Measurements from ENCODE around the gene RAD51B.

The RAD51B gene

DNA sequence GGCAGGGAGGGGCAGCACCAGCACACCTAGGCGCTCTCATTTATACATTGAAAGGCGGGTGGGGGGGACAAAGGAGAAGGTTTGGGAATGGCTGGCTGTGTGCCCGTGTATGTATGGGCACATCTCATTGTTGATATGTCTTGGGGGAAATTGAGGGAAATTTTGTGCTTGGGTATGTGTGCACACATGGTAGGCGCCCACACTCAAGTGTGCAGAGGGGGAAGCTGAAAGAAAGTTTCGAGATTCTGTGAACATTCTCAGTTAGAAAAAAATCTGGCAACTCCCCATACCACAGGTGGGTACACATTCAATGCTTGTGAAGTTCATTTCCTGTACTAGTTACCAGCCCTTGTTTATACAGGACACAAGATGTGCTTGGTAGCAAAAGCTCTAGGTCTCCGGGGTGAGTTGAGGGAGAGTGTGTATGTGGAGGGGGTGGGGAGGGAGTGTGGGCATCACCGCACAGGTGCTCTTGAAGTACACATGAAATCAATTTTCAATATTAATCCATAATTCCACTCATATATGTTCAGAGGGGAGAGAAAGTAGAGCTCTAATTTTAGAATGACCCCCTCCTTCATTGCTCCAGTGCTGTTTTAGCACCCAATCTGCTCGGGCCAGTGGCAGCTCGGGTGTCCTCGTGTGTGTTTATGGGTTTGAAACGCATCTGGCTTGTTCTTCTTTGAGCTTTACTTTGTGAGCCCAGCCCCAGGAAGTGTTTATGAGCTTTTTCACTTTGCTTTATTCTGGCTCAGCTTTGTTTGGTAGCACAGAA is 687.3 kb downstream of the RAD51B start:
- no peak for DNase-seq

DNA sequence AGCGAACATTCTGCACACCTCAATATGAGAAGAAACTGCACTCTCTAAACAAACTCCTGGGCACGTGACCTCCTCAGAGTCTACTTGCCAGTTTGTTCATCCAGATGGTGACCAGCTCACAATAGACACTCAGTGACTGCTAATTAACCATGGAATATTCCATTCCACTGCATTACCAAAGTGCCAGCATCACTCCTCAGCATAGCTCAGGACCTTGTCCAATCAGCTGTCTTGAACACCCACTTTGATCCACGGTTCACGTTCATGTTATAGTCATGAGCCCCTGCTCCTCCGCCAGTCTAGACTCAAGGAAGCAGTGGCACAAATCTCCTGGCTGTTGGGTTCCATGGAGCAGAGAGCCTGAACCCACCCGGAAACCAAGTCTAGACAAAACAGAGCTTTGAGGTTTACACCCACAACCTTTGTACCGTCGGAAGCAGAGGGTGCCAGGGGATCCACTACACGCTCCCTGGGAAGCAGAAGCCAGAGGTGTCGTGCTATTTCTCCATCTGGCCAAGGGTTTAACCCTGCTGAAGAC is 688.0 kb downstream of the RAD51B start:
- DNase-seq, result no peak

DNA sequence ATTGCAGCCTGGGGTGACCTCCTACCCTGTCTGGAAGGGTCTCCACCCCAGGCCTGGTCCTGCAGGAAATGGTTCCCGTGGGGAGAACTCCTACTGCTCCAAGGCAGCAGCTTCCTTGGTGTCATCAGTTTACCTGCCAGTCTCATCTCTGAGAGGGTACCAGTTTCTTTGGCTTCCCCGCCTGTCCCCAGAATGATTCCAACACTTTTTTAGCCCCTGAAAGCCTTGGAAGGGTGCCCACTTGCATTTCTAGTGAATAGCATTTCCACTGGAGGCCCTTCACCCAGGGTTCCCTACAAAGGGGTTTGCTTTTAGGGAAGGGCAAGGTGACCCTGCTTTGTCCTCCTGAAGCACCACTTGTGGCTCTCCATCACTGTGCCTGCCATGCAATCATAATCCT is 689.0 kb downstream of the RAD51B start:
- DNase-seq, result no peak

DNA sequence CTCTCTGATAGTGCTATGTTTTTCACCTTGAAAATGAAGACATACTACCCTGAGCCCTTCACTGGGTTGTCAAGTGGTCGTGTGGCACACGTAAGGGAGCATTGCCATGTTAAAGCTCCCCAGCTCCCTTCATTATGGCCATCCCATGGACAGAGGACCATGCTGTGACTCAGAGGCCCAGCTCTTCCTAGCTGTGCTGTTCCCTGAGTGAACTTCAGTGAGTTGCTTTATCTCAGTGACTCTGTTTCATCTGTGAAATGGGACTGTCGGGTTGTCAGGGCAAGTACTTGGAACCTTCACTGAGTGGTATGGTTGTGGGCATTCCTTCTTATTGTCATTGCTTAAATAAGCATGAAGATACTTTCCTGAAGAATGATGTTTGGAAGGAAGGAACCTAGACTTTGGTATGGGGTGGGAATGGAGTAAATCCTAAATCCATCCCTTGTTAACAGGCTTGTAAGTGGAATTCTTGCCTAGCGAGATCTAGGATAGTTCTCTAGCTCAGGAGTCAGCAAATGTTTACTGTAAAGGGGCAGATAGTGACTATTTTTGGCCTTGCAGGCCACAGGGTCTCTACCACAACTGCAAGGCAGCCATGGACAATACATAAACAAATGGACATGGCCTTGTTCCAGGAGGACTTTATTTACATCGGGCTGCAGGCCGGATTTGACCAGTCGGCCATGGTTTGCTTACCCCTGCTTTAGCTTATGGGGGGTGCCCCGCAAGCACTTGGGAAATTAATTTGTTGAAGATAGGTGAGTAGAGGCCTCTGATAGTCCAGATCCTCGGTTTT is 689.8 kb downstream of the RAD51B start:
- DNase-seq, result no peak

DNA sequence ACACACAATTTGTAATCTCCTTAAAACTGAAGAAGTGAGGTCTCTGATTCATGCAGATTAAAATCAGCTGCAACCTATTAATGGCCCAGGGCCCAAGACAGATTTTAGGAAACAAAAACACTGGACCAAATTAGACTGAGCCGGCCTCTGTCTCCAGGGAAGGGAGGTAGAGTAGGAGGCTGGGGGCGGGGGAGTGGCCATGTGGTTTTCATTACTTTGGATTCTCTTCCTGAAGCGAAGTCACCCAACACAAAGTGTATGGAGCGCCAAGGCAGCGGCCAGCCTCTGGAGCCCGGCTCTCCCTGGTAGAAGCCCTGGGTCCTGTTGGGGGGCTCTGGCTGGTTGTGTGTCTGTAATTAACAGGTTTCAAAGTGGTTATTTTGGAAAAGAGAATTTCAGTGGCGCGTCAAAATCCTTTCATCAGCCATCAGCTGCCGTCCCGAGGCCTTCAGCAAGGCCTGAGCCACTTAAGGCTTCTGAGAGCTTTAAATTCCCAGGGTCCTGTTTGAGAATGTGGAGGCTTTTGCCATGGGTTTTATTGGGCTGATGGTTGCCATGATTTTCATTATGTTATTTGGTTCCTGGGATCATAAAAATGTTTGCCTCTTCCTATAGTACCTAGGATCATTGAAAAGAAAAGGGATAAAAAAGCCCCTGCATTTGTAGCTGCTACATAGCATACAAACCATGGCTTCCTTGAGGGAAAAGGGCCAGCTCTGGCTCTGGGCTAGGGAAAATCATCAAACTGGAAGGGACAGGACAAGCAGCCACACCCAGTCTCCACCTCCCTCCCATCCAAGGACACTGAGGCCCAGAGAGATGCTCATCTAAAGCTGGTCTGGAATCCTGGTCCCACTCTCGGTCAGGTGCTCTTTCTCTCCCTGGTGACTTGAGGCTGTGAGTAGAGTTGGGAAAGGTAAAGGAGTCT is 690.9 kb downstream of the RAD51B start:
- DNase-seq, result no peak

DNA sequence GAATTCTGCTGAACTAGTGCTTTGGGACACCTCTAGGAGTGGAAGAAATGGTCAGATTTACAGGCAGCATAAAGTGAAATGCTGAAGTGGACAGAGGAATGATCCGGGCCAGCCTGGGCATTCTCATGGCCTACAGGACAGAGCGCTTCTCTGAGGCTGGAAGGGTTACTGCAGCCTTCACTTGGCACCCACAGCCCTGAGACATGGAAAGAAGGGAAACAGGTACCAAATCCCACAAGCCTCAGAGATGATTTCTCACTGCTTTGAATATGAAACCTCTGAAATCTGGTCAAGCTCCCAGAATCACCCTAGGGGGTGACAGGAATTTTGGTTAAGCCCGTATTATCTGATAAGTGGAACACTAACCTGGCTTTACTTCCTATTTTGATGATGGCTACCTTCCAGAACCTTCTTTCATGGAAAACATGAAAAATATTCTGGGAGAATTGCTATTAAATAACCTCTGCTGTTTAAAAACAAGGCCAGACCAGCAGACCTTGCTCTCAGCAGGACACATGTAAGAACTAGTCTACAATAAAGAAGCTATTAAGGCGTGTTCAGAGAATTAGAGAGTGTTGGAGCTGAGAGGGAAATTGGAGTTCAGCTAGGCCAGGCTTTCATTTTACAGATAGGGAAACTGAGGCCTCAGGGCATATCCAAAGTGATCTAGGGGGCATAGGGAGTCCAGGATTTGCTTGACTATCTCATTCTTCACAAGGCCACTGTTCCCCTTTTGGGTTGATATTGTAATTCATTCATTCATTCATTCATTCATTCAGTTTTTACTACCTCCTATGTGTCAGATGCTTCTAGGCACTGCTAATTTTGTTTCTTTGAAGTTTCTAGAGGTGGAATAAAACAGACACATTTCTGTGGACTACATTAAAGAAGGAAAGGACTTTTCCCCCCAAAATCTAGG is 691.8 kb downstream of the RAD51B start:
- no peak for DNase-seq

DNA sequence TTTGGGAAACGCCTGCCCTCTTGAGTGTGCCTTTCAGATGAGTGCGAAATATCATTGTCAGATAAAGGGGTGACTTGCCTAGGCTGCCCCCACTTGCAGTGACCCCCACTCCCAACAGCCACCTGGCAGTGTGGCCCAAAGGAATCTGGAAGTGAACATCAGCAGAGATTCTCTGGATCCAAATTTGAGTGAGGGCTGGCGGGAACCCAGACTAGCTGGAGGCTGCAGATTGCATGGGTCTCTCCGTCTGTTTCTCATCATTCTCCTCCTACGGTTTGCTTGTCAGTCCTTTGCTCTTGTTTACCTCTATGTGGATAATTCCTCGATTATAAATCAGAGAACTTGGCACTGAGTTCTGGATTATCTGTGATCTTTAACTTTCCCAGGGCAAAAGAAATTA is 692.5 kb downstream of the RAD51B start:
- DNase-seq, result no peak

DNA sequence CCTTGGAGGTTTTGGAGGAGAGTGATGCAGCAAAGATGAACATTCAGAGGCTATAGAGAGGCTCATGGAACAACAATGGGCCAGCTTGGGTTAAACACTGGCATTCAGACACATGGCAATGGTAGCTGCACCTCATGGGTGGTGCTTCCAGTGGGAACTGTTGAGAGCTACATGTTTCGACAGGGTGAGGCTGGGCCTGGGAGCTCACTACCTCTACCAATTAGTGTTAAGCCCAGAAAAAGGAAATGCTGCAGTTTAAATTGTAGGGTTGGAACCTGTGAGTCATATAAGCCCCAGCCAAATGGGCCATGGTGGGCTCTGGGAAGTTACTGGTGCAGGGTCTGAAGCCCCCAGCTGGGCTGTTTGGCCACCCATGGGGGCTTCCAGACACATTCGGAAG is 693.6 kb downstream of the RAD51B start:
- DNase-seq, result no peak

DNA sequence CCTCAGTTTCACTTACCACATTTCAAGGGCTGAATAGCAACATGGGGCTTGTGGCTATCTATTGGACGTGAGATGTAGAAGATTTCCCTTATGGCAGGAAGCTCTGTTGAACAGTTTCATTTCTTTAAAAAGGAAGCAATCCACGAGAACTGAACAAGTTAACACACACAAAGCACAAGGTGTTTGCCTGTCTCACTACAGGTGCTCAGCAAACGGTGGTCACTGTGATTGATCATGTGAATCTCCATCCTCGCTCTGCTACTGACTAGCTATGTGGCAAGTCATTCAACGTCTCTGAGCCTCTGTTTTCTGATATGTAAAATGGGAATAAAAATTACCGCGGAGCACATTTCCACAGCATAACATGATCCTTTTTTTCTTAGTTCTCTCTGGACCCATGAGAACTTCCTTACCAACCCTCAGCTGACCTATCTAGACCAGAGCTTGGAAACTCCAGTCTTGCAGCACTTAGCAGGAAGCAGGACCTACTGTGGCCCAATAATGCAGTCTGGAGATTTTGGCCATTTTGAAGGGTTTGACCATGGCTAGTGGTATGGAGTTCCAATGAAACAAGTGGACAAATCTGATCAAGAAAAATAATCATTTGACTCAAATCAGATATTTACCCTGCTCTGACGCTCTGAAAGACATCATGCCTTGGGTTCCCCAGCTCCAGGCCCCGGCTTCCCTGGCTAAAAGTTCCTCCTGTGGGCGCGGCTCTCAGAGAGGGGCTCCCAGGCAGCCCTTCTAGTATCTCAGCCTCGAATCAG is 694.4 kb downstream of the RAD51B start:
- DNase-seq, result no peak

DNA sequence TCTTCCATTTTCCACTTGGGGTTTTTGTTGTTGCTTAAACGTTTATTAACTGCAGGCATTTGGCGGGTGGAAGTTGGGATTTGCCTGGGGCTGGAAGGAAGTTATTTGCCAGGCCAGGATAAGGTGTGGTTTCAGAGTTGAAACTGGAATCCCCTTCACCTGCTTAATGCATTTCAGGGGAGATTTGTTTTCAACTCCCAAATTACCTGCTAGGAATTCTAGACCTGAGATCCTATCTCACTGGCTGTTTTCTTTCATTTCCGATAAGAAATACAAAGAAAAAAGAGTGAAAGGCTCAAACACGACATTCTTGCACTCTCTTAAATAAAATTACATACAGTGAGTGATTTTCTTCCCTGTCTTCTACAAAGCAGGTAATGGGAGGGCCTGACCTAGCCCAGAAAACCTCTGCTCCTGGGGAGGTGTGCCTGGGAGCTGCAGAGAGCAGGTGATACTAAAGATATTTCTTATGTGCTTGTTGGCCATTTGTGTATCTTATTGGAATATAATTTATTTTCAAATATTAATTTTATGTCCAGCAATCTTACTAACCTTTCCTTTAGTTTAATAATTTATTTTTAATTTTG is 695.1 kb downstream of the RAD51B start:
- no peak for DNase-seq

DNA sequence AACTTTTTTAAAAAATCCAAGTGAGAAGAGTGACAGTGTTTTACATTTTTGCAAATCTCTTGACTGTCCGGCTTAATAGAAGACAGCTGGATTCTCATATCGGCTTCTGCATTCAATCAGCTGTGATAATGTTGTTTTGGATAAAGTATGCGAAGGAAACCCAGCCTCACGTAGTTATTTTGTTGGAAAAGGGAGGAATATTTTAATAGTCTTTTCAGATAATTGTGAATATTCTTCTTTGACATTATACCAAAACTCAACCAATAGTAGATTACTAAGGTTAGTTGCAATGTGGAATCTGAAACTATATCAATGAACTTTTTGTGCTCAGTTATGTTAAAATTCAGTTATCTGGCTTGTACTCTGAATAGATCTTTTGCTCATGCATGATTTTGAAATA is 696.8 kb downstream of the RAD51B start:
- no peak for DNase-seq

DNA sequence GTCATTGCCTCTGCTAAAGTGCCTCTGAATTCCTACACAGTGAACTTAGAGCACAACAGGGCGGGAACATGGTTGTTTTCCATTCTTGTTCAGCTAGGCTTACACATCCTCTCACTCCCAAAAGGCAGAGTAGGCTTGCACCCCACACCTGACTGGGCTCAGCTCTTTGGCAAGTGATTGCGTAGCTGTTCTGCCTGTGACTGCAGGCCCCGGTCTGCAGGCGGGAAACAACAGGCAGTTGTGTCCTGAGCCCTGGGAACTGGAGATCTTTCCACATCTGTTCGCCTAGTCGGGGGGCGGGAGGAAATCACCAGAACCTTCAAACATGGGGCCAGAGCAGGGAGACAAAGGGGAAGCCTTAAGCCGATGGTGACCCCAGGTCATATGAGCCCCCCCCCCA is 698.6 kb downstream of the RAD51B start:
- no peak for DNase-seq

DNA sequence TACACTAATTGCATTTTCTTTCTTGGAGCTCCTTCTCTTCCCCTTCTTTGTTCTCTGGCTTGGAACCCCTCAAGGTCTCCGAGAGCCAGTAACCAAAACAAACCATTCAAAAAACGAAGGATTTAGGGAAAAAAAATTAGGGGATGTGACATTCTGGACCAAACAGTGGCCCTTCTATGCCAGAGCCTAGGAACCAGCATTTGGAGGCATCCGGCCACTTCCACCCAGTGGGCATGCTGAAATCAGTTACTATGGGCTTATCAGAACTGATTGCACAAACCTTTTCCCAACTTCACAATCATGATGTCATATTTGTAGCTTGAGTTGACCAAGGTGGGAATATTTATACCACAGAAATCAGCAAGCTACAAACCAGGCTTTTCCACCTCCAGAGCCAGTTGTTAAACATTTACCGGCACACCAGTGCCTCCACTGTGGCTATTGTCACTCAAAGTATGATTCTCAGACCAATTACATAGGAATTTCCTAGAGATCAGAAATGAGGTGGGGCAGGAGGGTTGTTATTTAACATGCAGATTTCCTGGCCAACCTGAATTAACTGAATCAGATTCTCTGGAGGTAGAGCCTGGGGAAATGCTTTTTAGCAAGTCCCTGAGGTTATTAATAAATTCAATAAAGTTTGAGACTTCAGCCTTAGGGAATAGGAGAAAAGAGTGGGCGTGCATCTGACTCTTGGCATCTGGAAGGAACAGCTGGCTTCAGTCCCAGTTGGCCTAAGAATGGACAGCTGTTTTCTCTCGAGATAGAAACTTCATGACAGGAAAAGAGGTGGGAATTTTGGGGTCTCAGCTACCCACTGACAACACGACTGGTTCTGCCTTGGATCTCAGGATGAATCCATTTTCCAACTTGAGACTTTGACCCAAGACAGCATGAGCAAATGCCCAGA is 699.4 kb downstream of the RAD51B start:
- DNase-seq, result no peak

DNA sequence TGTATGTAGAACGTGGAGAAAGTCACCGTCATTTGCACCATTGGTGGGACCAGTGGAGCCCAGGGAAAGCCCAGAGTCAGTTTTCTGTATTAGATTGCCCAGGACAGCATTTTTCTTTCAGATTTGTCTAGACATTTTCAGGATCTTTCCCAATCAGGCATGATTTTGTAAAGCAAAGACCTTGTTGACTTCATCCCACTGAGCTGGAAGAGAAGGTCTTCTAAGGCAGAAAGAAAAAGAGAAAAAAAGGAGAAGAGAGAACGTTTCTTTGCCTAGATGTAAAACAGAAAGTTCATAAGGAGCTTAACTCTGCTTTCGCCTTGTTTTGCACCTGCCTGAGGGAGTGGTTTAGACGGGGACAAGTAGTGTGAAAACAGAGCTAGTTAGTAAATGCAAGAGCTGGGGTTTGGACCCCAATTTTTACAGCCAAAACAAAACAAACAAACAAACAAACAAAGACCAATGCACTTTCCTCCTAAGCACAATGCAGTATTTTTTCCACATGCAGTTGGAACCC is 700.1 kb downstream of the RAD51B start:
- DNase-seq, result no peak

DNA sequence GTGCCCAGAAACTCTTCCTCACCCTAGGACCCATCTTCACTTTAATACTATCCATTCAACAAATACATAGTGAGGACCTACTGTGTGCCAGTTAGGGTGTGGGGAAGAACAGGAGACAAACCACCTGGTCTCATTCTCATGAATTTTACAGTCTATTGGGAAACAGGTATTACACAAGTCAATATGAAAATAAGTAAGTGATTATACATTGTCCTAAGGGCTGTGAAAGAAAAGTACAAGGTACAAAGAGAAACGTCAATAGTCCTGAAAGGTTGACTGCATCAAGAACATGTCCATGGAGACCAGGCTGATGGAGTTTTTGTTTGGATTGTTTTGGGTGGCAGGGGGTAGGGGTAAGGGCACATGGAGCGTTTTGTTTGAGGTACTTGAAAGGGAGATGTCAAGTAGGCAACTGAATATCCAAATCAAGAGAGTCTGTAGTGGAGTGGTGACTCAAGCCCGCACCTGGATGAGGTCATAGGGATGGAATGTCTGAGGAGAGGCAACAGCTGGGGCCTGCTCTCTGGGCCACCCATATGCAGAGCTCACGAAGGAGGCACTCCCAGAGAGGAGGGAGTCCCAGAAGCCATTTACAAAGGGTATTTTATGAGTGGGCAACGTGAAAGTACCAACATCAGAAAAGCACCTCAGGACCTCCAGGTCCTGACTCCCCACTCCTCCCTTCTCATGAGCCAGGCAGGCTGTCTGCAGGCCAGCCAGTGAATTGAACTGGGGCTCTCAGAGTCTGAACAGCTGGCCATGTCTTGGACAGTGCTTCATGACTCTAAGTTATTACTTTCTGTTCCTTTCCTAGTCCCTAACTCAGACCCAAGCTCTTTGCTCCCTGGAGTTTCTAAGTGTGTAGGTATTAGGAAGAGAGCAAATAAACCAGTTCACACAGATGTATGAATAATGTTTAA is 701.3 kb downstream of the RAD51B start:
- no peak for DNase-seq

DNA sequence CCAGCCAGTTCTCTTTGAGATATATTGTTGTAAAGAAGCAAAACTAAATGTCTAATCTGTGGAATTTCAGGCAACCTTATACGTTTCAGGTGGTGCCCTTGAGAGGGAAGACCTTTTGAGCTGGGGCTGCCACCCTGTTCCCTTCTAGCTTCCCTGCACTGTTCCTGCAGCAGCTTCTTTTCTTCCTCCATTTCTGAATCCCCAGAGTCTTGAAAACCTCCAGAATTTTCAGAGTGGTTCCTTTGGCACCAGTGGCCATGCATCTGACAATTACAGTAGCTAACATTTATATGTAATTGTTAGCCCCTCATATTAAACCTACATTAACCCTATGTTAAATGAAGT is 702.0 kb downstream of the RAD51B start:
- DNase-seq, result no peak

DNA sequence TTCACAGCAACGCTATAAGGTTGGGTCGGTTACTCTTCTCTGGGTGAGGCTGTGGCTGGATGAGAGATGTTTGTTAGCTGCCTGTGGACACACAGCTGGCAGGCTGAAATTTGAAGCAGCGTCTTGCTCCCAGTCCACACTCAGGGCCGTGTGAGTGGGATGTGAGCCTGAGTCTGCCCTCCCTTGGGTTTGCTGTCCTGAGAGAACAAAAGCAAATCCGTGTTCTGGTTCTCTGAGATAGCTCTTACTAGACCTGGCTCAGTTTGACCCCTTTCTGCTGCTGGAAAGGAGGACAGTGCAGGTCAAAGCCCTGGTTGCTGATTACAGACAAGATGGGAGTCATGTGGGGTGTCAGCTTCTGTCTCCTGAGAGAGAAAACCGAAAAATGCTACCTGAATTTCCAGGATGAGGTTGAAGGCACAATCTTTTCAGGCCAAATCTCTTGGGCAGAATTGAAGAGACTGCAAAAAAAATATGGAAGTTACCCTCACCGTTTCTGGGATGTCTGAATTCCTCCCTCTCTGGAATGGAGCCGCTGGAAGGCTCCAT is 702.5 kb downstream of the RAD51B start:
- no peak for DNase-seq

Data from OCI-M1 (cell line).